GM23248 (cell line): Measurements from ENCODE around the gene VLDLR. TPM values are rescaled to one million over a fixed set of nuclear protein-coding genes. Genes with fewer than 3 reads are reported as not detected.

Experiments
- DNase-seq: peaks from one replicate; pipeline ENCODE4 v3.0.0-alpha.2; 2015
- H2AFZ ChIP-seq: fragments of 200-600 bp; sonication (generic); 2 replicates; pipeline ENCODE4 v1.6.1; 2016; ENCODE audit warnings: antibody characterized with exemption
- H3F3A ChIP-seq: fragments of 200-600 bp; sonication (generic); 2 replicates; pipeline ENCODE4 v1.6.1; 2016; ENCODE audit warnings: mild to moderate bottlenecking, antibody characterized with exemption, mixed run types; ENCODE audit not compliant: insufficient read depth
- H3K27ac ChIP-seq: fragments of 200-600 bp; sonication (generic); 2 replicates; pipeline ENCODE4 v1.5.1; 2016; ENCODE audit warnings: mild to moderate bottlenecking
- H3K27me3 ChIP-seq: fragments of 200-600 bp; sonication (generic); replicated peaks from 2 replicates; pipeline ENCODE4 v1.6.1; 2016; ENCODE audit warnings: mild to moderate bottlenecking; ENCODE audit not compliant: insufficient read depth
- H3K36me3 ChIP-seq: fragments of 200-600 bp; sonication (generic); 2 replicates; pipeline ENCODE4 v1.6.1; 2016; ENCODE audit warnings: low read depth, mild to moderate bottlenecking
- H3K4me1 ChIP-seq: fragments of 200-600 bp; sonication (generic); 2 replicates; pipeline ENCODE4 v1.6.1; 2016; ENCODE audit warnings: mild to moderate bottlenecking; ENCODE audit not compliant: insufficient read depth
- H3K4me2 ChIP-seq: fragments of 200-600 bp; sonication (generic); one replicate; pipeline ENCODE4 v1.6.1; 2016; ENCODE audit warnings: mild to moderate bottlenecking; ENCODE audit not compliant: unreplicated experiment
- H3K4me3 ChIP-seq: fragments of 200-600 bp; sonication (generic); 2 replicates; pipeline ENCODE4 v1.5.1; 2016; ENCODE audit warnings: mild to moderate bottlenecking
- H3K79me2 ChIP-seq: fragments of 200-600 bp; sonication (generic); 2 replicates; pipeline ENCODE4 v1.6.1; 2016; ENCODE audit warnings: mild to moderate bottlenecking; ENCODE audit not compliant: insufficient read depth
- H3K9ac ChIP-seq: fragments of 200-600 bp; sonication (generic); 2 replicates; pipeline ENCODE4 v1.6.1; 2016; ENCODE audit warnings: mild to moderate bottlenecking
- H3K9me2 ChIP-seq: fragments of 200-600 bp; sonication (generic); 2 replicates; pipeline ENCODE4 v1.6.1; 2016; ENCODE audit warnings: mixed run types, mild to moderate bottlenecking, moderate library complexity; ENCODE audit not compliant: insufficient read depth
- H3K9me3 ChIP-seq: fragments of 200-600 bp; sonication (generic); one replicate; pipeline ENCODE4 v1.6.1; 2017; ENCODE audit warnings: low read depth
- H4K20me1 ChIP-seq: fragments of 200-600 bp; sonication (generic); 2 replicates; pipeline ENCODE4 v1.6.0; 2016; ENCODE audit not compliant: insufficient read depth
- EZH2 ChIP-seq: fragments of 200-600 bp; sonication (generic); IDR thresholded peaks from 2 replicates; pipeline ENCODE4 v1.6.1; 2018; ENCODE audit warnings: antibody characterized with exemption, mild to moderate bottlenecking; ENCODE audit not compliant: insufficient read depth, poor library complexity, severe bottlenecking
- EZH2phosphoT487 ChIP-seq: fragments of 200-600 bp; sonication (generic); IDR thresholded peaks from 2 replicates; pipeline ENCODE4 v1.6.1; 2018; ENCODE audit warnings: antibody characterized with exemption, moderate library complexity, mild to moderate bottlenecking, low read depth; ENCODE audit not compliant: insufficient read depth
- WGBS, 2 experiments: methylation state at CpG; one replicate each; pipeline ENCODE4 v1.1.6; 2015 to 2017; ENCODE audit warnings: low lambda C conversion rate in 2 of 2, low coverage in 1 of 2; ENCODE audit errors: missing lambda C conversion rate in 2 of 2; 5-methylcytosine and 5-hydroxymethylcytosine counted together
- in situ Hi-C: fragments of 300-500 bp; cut with MboI; formaldehyde crosslinking; loops from 2 replicates; pipeline ENCODE4 v1.15.0; 2020
- polyA plus RNA-seq: library from polyadenylated mRNA; unstranded; fragments of >200 nt; fragmentation: Nextera tagmentation; extraction: Ambion mirVana; gene quantifications from 2 replicates; pipeline ENCODE4 v1.2.1, GENCODE V29; 2016
- total RNA-seq: library from RNA; depleted of rRNA; stranded (reverse); fragments of >200 nt; shearing (Covaris generic); gene quantifications from 2 replicates; pipeline ENCODE4 v1.2.3, GENCODE V29; 2014

The VLDLR gene
- total and polyA plus RNA-seq, 2 experiments from 2014 or later: 15.1 to 29.2 TPM

DNA sequence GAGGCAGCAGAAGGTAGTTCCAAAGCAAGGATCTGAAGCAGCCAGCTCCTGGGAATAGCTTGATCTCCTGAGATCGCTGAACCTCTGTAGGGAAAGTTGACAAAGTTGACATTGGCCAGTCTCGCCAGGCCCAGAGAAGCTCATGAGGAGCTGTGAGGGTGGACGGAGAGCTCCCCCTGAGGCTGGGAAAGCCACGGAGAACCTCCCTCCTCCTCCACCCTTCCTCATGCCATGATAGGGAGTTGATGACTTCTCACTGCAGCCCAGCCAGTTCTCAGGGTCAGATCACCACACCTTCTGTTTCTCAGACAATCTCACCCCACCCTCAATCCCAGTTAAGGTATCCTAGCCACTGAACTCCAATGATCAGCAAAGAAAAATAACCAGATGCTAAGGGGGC is 65.3 kb downstream of the VLDLR start:
- Histone ChIP-seq H3K27ac (no peak overlapping the region), H3K4me3 (no peak overlapping the region), H3K27me3 (no peaks in the 10 kb centered on the region), H2AFZ (no peak overlapping the region), H3K36me3 (no peaks in the 10 kb centered on the region), H3K9ac (no peak overlapping the region), H3F3A (0 out of 2 replicates have a peak, but pooled peaks cover 8% of the 10 kb centered on the region), H3K79me2 (no peaks in the 10 kb centered on the region), H3K9me2 (no peaks in the 10 kb centered on the region), H4K20me1 (peaks cover 4% of the 10 kb centered on the region; the same call in 1 of the 2 replicates), H3K4me1 (peaks cover 11% of the 10 kb centered on the region), H3K4me2 (no peak overlapping the region), H3K9me3 (no peaks in the 10 kb centered on the region)
- in situ Hi-C loops: no loop called here
- DNase-seq: no peak
- 81 to 85% methylated on average over 4 of the region's 4 CpGs for WGBS, 2 experiments
- TF ChIP-seq EZH2phosphoT487: no peak
- no peak for TF ChIP-seq EZH2

DNA sequence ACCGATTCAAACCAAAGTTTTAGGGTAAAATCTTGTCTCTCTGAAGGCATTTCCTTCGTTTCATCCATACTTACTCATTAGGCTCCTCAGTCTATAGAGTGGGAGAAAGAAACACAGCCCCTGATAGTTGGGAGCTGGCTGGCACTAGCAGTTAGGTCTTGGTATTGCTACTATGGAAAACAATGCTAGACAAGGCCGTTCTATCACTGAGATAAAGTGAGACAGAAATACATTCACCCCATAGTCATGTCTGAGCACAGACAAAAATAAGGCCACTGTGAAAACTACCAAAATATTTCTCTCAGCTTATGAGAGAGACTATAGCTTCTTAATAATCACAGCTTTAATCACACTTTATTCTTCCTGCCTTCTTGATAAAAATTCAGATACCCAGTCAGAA is 67.0 kb downstream of the VLDLR start:
- Histone ChIP-seq H3K27ac (no peak overlapping the region), H3K27me3 (no peaks in the 10 kb centered on the region), H3F3A (0 out of 2 replicates have a peak, but pooled peaks cover 8% of the 10 kb centered on the region), H3K9ac (no peak overlapping the region), H3K4me2 (no peak overlapping the region), H3K4me3 (no peak overlapping the region), H4K20me1 (peaks cover 4% of the 10 kb centered on the region; the same call in 1 of the 2 replicates), H3K4me1 (peaks cover 11% of the 10 kb centered on the region), H3K9me3 (no peaks in the 10 kb centered on the region), H3K36me3 (no peaks in the 10 kb centered on the region), H2AFZ (no peak overlapping the region), H3K79me2 (no peaks in the 10 kb centered on the region), H3K9me2 (no peaks in the 10 kb centered on the region)
- DNase-seq: no peak
- in situ Hi-C loops: no loop called here
- TF ChIP-seq EZH2 (no peak), EZH2phosphoT487 (no peak)
- 80 to 84% methylated on average over 3 of the region's 3 CpGs for WGBS, 2 experiments

- DNase-seq: peak; percentile 6
- TF ChIP-seq EZH2phosphoT487: no peak
- no peak for TF ChIP-seq EZH2
- H3K27me3 ChIP-seq: no peaks in the 10 kb centered on the region
- H3K9me2 ChIP-seq: no peaks in the 10 kb centered on the region
- WGBS, 2 experiments: 47 to 48% methylated on average over 1 of the region's 1 CpG
- no peaks in the 10 kb centered on the region for H3K36me3 ChIP-seq
- no peak overlapping the region for H3K9ac ChIP-seq
- no peak overlapping the region for H2AFZ ChIP-seq
- H4K20me1 ChIP-seq: peaks cover 4% of the 10 kb centered on the region; the same call in 1 of the 2 replicates
- no peak overlapping the region for H3K4me3 ChIP-seq
- 0 out of 2 replicates have a peak, but pooled peaks cover 8% of the 10 kb centered on the region for H3F3A ChIP-seq
- no peak overlapping the region for H3K4me2 ChIP-seq
- in situ Hi-C loops: no loop called here
- H3K9me3 ChIP-seq: no peaks in the 10 kb centered on the region
- H3K79me2 ChIP-seq: no peaks in the 10 kb centered on the region
- H3K27ac ChIP-seq: no peak overlapping the region
- peaks cover 11% of the 10 kb centered on the region for H3K4me1 ChIP-seq
Observed at GRCh38 chr9:2691212-2691611, 69.6 kb downstream of the VLDLR start.

- H3K27me3 ChIP-seq: no peaks in the 10 kb centered on the region
- H3K9ac ChIP-seq: no peak overlapping the region
- in situ Hi-C loops: no loop called here
- H2AFZ ChIP-seq: no peak overlapping the region
- H3K9me2 ChIP-seq: no peaks in the 10 kb centered on the region
- H4K20me1 ChIP-seq: peaks cover 4% of the 10 kb centered on the region; the same call in 1 of the 2 replicates
- no peak overlapping the region for H3K27ac ChIP-seq
- peaks cover 11% of the 10 kb centered on the region for H3K4me1 ChIP-seq
- TF ChIP-seq EZH2phosphoT487 (no peak), EZH2 (no peak)
- 62 to 69% methylated on average over 2 of the region's 2 CpGs for WGBS, 2 experiments
- no peaks in the 10 kb centered on the region for H3K9me3 ChIP-seq
- peak; percentile 3 for DNase-seq
- 0 out of 2 replicates have a peak, but pooled peaks cover 8% of the 10 kb centered on the region for H3F3A ChIP-seq
- H3K4me3 ChIP-seq: no peak overlapping the region
- no peaks in the 10 kb centered on the region for H3K36me3 ChIP-seq
- no peaks in the 10 kb centered on the region for H3K79me2 ChIP-seq
- no peak overlapping the region for H3K4me2 ChIP-seq
Observed at GRCh38 chr9:2691626-2692025, 70.0 kb downstream of the VLDLR start.

GRCh38 chr9:2693056-2693455 is 71.5 kb downstream of the VLDLR start:
- no peak for DNase-seq
- H3K4me3 ChIP-seq: no peak overlapping the region
- no peak for TF ChIP-seq EZH2
- no peak for TF ChIP-seq EZH2phosphoT487
- WGBS, 2 experiments: 95 to 99% methylated on average over 3 of the region's 3 CpGs
- 0 out of 2 replicates have a peak, but pooled peaks cover 8% of the 10 kb centered on the region for H3F3A ChIP-seq
- H3K9ac ChIP-seq: no peak overlapping the region
- H3K36me3 ChIP-seq: no peaks in the 10 kb centered on the region
- no peak overlapping the region for H3K27ac ChIP-seq
- H2AFZ ChIP-seq: no peak overlapping the region
- no peaks in the 10 kb centered on the region for H3K79me2 ChIP-seq
- H4K20me1 ChIP-seq: peaks cover 4% of the 10 kb centered on the region; the same call in 1 of the 2 replicates
- no peak overlapping the region for H3K4me2 ChIP-seq
- in situ Hi-C loops: no loop called here
- no peaks in the 10 kb centered on the region for H3K9me3 ChIP-seq
- no peaks in the 10 kb centered on the region for H3K27me3 ChIP-seq
- peaks cover 11% of the 10 kb centered on the region for H3K4me1 ChIP-seq
- H3K9me2 ChIP-seq: no peaks in the 10 kb centered on the region
